Esophagus squamous epithelium (tissue), 4 donors: ENCODE data around the gene CHI3L1.

Experiments used
- CTCF ChIP-seq, 6 experiments: fragments of 450-650 bp in 4 of 6; fragments of 200-600 bp in 2 of 6; sonication (generic) in 2 of 6; IDR thresholded peaks; one replicate each; pipeline ENCODE4 v1.5.1; 2016 to 2019; ENCODE audit warnings: antibody characterized with exemption in 6 of 6, mild to moderate bottlenecking in 4 of 6, moderate library complexity in 4 of 6
- POLR2A ChIP-seq, 4 donors: fragments of 450-650 bp; IDR thresholded peaks; one replicate each; pipeline ENCODE4 v1.6.1; 2017; ENCODE audit warnings: antibody characterized with exemption in 4 of 4, mild to moderate bottlenecking in 4 of 4, moderate library complexity in 3 of 4

GRCh38 chr1:203175827-203176241 is 10.7 kb downstream of the CHI3L1 start:
- TF ChIP-seq CTCF (IDR thresholded peaks at IDR 0.05) (no peak), POLR2A (IDR thresholded peaks at IDR 0.05) (no peak)
